Lung (tissue), 12 donors: ENCODE results near the gene CAST. TPM values are rescaled to one million over a fixed set of nuclear protein-coding genes. Genes with fewer than 3 reads are reported as not detected.
A peak's percentile ranks its signal among the peaks of the same experiment; 100 is the strongest.

ENCODE experiments used
- ATAC-seq: fragments of 200-7000 bp; cut with Tn5 transposase; one replicate; pipeline ENCODE4 v1.9.1; 2020; ENCODE audit warnings: moderate number of reproducible peaks; ENCODE audit not compliant: insufficient read depth, low FRiP score
- DNase-seq, 3 donors: peaks; one replicate each; pipeline ENCODE4 v3.0.0-alpha.2; 2013 to 2017
- H3K27ac ChIP-seq, 2 donors: one replicate each; pipeline ENCODE4 v1.5.1; 2013; ENCODE audit warnings: mild to moderate bottlenecking in 2 of 2, moderate library complexity in 2 of 2, control low read depth in 1 of 2, inconsistent platforms in 1 of 2, low read depth in 1 of 2, low read length in 1 of 2
- H3K27me3 ChIP-seq, 3 donors: one replicate each; pipeline ENCODE4 v1.5.1; 2013; ENCODE audit warnings: low read length in 2 of 3; ENCODE audit not compliant: control insufficient read depth in 3 of 3, insufficient read depth in 3 of 3
- H3K36me3 ChIP-seq, 4 donors: one replicate each; pipeline ENCODE4 v1.5.1; 2013; ENCODE audit warnings: low read length in 4 of 4, mild to moderate bottlenecking in 1 of 4, moderate library complexity in 1 of 4; ENCODE audit not compliant: control insufficient read depth in 4 of 4, insufficient read depth in 4 of 4
- H3K4me1 ChIP-seq, 5 donors: one replicate each; pipeline ENCODE4 v1.5.1; 2013; ENCODE audit warnings: low read length in 5 of 5, mild to moderate bottlenecking in 2 of 5, moderate library complexity in 1 of 5; ENCODE audit not compliant: control insufficient read depth in 5 of 5, insufficient read depth in 5 of 5
- H3K4me3 ChIP-seq: one replicate; pipeline ENCODE4 v1.5.1; 2013; ENCODE audit warnings: mild to moderate bottlenecking, control low read depth, moderate library complexity
- H3K9ac ChIP-seq, 2 donors: one replicate each; pipeline ENCODE4 v1.5.1; 2013; ENCODE audit warnings: low read length in 2 of 2, control low read depth in 1 of 2; ENCODE audit not compliant: insufficient read depth in 1 of 2
- H3K9me3 ChIP-seq, 4 donors: one replicate each; pipeline ENCODE4 v1.5.1; 2013; ENCODE audit warnings: low read length in 3 of 4, mild to moderate bottlenecking in 1 of 4, moderate library complexity in 1 of 4; ENCODE audit not compliant: control insufficient read depth in 4 of 4, insufficient read depth in 3 of 4
- CTCF ChIP-seq: IDR thresholded peaks from 2 replicates; pipeline ENCODE4 v1.5.1; 2012; ENCODE audit warnings: mild to moderate bottlenecking; ENCODE audit errors: control extremely low read depth, extremely low read depth
- WGBS, 2 donors: extraction: QIAGEN DNeasy Blood & Tissue Kit; methylation state at CpG; one replicate each; pipeline ENCODE4 v1.1.7; 2013; 5-methylcytosine and 5-hydroxymethylcytosine counted together
- polyA plus RNA-seq, 2 donors: library from polyadenylated mRNA; stranded (reverse); fragments of 200-250 nt; gene quantifications; one replicate each; pipeline ENCODE4 v1.2.1, GENCODE V29; 2013
- total RNA-seq, 2 donors: library from RNA; depleted of rRNA in 1 of 2; stranded (reverse); fragments of >200 nt in 1 of 2; gene quantifications; one replicate each; pipeline ENCODE4 v1.2.1, GENCODE V29; 2014 to 2021
- donor health status: control.
- donor health status: control.
- donor health status: Bipolar disorder and iron deficiency.
- donor health status: healthy.
- donor health status: DM: yes; HTN: yes; CAD: no.

CAST gene
- total and polyA plus RNA-seq, 4 donors: 84.8 to 279 (median 184) TPM

- peak overlapping the region in 1 of 2 donors; percentile 42 for H3K27ac ChIP-seq
- TF ChIP-seq CTCF: no peak
- no peak overlapping the region for H3K9ac ChIP-seq
- ATAC-seq: no peak
- peaks cover 0 to 3% (median 0%) of the 10 kb centered on the region in 5 donors for H3K4me1 ChIP-seq
- no peaks in the 10 kb centered on the region for H3K36me3 ChIP-seq
- peak in 1 of 3 donors; percentile 36 for DNase-seq
- 9 to 22% methylated on average over 2 of the region's 2 CpGs for WGBS, 2 donors
- no peak overlapping the region for H3K4me3 ChIP-seq
- no peaks in the 10 kb centered on the region for H3K27me3 ChIP-seq
- no peaks in the 10 kb centered on the region for H3K9me3 ChIP-seq
These were observed 159.2 kb downstream of the CAST start for GRCh38 chr5:96821260-96821916.

GRCh38 chr5:96822686-96823459, 160.7 kb downstream of the CAST start:
- Histone ChIP-seq H3K9me3 (no peaks in the 10 kb centered on the region), H3K9ac (no peak overlapping the region), H3K27me3 (no peaks in the 10 kb centered on the region), H3K4me3 (no peak overlapping the region), H3K36me3 (no peaks in the 10 kb centered on the region), H3K27ac (no peak overlapping the region), H3K4me1 (peaks cover 0 to 3% (median 0%) of the 10 kb centered on the region in 5 donors)
- WGBS, 2 donors: 85 to 88% methylated on average over 6 of the region's 6 CpGs
- no peak for ATAC-seq
- no peak for DNase-seq
- no peak for TF ChIP-seq CTCF

- H3K9me3 ChIP-seq: no peaks in the 10 kb centered on the region
- H3K4me3 ChIP-seq: no peak overlapping the region
- H3K27me3 ChIP-seq: no peaks in the 10 kb centered on the region
- no peaks in the 10 kb centered on the region for H3K36me3 ChIP-seq
- TF ChIP-seq CTCF: no peak
- H3K9ac ChIP-seq: no peak overlapping the region
- DNase-seq: no peak
- no peak for ATAC-seq
- 40 to 80% methylated on average over 2 of the region's 2 CpGs for WGBS, 2 donors
- H3K4me1 ChIP-seq: peaks cover 0 to 3% (median 0%) of the 10 kb centered on the region in 5 donors
- H3K27ac ChIP-seq: no peak overlapping the region
These were observed 161.8 kb downstream of the CAST start for GRCh38 chr5:96823900-96824380.

Other genes starting within 250 kb of the CAST start
- gene PCSK1, start 229.1 kb upstream of the CAST start, total RNA-seq: 1 to 10 TPM; 2.2 to 3.3 TPM
- gene PCSK1, start 229.1 kb upstream of the CAST start, polyA plus RNA-seq: under 1 TPM; 0.08 to 0.34 TPM
- 10 to 100 TPM; 51.4 to 73.5 TPM for gene ERAP1, start 145.6 kb downstream of the CAST start, total RNA-seq
- gene ERAP1, start 145.6 kb downstream of the CAST start, polyA plus RNA-seq: 10 to 100 TPM in 1 of 2 donors, 1 to 10 TPM in 1; 9.6 to 30.7 TPM
- 10 to 100 TPM in 1 of 2 donors, 1 to 10 TPM in 1; 4.9 to 11.6 TPM for gene ERAP2, start 214.1 kb downstream of the CAST start, total RNA-seq
- 10 to 100 TPM in 1 of 2 donors, 1 to 10 TPM in 1; 2.8 to 19.8 TPM for gene ERAP2, start 214.1 kb downstream of the CAST start, polyA plus RNA-seq